ENCODE data around the gene FOXC1.

- TF ChIP-seq CTCF (IDR thresholded peaks at IDR 0.05) (no peak), POLR2A (IDR thresholded peaks at IDR 0.05; ENCODE audit: low read depth) (no peak), EP300 (IDR thresholded peaks at IDR 0.05) (no peak), POLR2AphosphoS5 (IDR thresholded peaks at IDR 0.05) (no peak)
Measured at GRCh38 chr6:1651362-1651761, 41.6 kb downstream of the FOXC1 start.
